ENCODE data around the gene UBA1. TPM values are rescaled to one million over a fixed set of nuclear protein-coding genes. Genes with fewer than 3 reads are reported as not detected.

UBA1 gene
- polyA plus RNA-seq, 1 donor: 162 TPM

DNA sequence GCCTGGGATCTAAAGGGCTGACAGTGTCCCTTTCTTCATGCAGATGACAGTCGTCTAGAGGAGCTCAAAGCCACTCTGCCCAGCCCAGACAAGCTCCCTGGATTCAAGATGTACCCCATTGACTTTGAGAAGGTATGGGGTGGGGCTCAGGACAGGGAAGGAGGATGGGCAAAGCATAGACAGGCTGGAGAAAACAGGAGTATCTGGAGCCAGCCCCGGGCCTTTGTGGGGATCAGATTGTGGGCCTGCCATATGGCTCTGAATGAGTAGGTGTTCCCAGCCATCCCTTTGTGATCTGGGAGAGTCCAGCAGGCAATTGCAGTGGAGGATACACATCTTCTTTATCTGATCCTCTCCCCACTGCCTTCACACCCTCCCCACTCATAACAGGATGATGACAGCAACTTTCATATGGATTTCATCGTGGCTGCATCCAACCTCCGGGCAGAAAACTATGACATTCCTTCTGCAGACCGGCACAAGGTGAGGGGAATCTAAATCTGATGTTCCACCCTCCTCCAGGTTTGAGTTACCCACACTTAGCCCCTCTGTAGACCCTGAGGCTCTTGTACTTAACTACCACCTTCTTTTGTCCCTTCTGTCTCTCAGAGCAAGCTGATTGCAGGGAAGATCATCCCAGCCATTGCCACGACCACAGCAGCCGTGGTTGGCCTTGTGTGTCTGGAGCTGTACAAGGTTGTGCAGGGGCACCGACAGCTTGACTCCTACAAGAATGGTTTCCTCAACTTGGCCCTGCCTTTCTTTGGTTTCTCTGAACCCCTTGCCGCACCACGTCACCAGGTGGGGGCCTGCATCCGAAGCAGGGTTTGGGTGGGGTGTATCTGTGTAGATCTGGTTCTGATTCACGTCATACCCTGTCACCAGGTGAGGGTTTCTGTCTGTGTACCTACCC lies 19.0 kb downstream of the UBA1 start:
- Histone ChIP-seq H3K36me3 (ENCODE audit: control insufficient read depth, insufficient read depth, low read length) (peaks cover 76% of the 10 kb centered on the region), H3K4me3 (ENCODE audit: low read length) (no peak overlapping the region)
- WGBS (ENCODE audit: insufficient coverage, low lambda C conversion rate): no CpG with 5 or more reads among the region's 12 CpGs

DNA sequence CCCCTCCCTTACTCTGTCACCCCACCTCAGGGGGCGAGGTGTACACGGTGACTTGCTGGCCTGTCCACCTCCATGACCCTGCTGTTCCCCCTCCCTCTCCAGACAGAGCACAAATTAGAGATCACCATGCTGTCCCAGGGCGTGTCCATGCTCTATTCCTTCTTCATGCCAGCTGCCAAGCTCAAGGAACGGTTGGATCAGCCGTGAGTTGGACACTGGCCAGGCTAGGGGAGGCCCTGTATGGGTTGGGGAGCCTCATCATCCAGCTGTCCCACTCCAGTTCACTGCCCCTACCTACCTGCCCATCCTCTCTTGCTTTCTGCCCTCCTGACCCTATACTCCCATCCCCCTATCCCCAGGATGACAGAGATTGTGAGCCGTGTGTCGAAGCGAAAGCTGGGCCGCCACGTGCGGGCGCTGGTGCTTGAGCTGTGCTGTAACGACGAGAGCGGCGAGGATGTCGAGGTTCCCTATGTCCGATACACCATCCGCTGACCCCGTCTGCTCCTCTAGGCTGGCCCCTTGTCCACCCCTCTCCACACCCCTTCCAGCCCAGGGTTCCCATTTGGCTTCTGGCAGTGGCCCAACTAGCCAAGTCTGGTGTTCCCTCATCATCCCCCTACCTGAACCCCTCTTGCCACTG lies 20.9 kb downstream of the UBA1 start:
- H3K4me1 ChIP-seq (ENCODE audit: control insufficient read depth, insufficient read depth, low read length): peaks cover 11% of the 10 kb centered on the region
- H3K4me3 ChIP-seq (ENCODE audit: low read length): no peak overlapping the region
- WGBS (ENCODE audit: insufficient coverage, low lambda C conversion rate): no CpG with 5 or more reads among the region's 20 CpGs
- no peak overlapping the region for H3K27ac ChIP-seq (ENCODE audit: low read length)
- no peaks in the 10 kb centered on the region for H3K9me3 ChIP-seq (ENCODE audit: control insufficient read depth, low read depth, low read length)
- H3K36me3 ChIP-seq (ENCODE audit: control insufficient read depth, insufficient read depth, low read length): peaks cover 63% of the 10 kb centered on the region
- H3K27me3 ChIP-seq (ENCODE audit: control insufficient read depth, insufficient read depth, low read length): no peaks in the 10 kb centered on the region
- DNase-seq: no peak

More for the DNA sequence above, 19.0 kb downstream of the UBA1 start:
- Histone ChIP-seq H3K27me3 (ENCODE audit: control insufficient read depth, insufficient read depth, low read length) (no peaks in the 10 kb centered on the region), H3K9me3 (ENCODE audit: control insufficient read depth, low read depth, low read length) (no peaks in the 10 kb centered on the region), H3K4me1 (ENCODE audit: control insufficient read depth, insufficient read depth, low read length) (peaks cover 11% of the 10 kb centered on the region), H3K27ac (ENCODE audit: low read length) (no peak overlapping the region)
- DNase-seq: no peak

DNA sequence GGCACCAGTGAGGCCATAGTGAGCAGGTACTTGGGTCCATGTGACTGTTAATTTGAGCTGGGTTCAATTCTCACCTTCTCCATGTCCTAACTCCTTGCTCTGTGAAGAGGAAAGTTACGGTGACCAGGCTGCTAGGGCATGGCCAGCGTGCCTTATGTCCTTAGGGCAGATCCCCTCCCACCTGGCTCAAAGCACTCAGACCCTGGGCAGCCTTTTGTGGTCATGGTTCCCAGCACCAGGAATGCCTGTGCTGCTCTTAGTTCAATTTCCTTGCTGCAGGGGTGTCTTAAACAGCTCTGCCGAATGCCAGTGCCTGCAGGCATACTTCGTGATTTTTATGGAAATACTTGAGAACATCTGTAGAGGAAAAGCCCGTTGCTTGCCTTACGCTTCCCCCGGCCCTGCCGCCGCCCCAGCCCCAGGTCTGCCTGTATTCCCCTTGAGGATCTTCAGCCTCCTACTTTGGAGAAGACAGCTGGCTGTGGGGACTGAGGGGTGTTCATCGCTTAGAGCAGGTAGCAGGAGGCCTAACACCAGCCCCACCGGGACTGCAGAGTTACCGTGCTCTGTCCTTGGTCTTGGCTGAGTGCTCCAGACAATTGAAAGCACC lies 21.8 kb downstream of the UBA1 start:
- no CpG with 5 or more reads among the region's 12 CpGs for WGBS (ENCODE audit: insufficient coverage, low lambda C conversion rate)
- no peak for DNase-seq
- no peak overlapping the region for H3K27ac ChIP-seq (ENCODE audit: low read length)

DNA sequence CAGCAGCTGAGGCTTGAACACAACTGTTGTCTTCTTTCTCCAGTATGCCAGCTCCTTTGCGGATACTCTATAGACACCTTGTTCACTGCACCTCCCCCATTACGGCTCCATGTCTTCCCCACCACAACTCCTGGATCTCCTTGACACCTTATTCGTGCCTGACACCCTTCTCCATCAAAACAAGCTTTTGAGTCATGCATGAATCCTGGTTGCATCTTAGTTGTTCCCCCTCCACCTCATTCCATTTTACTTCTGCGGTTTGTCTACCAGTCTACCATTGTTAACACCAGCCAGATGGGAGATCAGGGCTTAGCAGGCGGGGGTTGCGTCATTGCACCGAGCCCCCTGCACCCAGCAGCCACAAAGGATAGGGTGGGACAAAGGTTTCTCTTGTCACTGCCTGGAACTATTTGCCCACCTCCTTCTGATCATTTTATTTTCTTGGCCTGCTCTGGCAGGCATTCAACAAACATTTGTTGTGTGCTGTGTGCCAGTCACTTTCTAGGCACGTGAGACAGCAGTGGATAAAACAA lies 22.8 kb downstream of the UBA1 start:
- Histone ChIP-seq H3K27me3 (ENCODE audit: control insufficient read depth, insufficient read depth, low read length) (no peaks in the 10 kb centered on the region), H3K4me3 (ENCODE audit: low read length) (no peak overlapping the region), H3K4me1 (ENCODE audit: control insufficient read depth, insufficient read depth, low read length) (peaks cover 13% of the 10 kb centered on the region), H3K27ac (ENCODE audit: low read length) (peak overlapping the region; percentile 88), H3K9me3 (ENCODE audit: control insufficient read depth, low read depth, low read length) (no peaks in the 10 kb centered on the region), H3K36me3 (ENCODE audit: control insufficient read depth, insufficient read depth, low read length) (peaks cover 44% of the 10 kb centered on the region)
- DNase-seq: no peak
- WGBS (ENCODE audit: insufficient coverage, low lambda C conversion rate): no CpG with 5 or more reads among the region's 8 CpGs

More for the DNA sequence above, 21.8 kb downstream of the UBA1 start:
- Histone ChIP-seq H3K36me3 (ENCODE audit: control insufficient read depth, insufficient read depth, low read length) (peaks cover 55% of the 10 kb centered on the region), H3K4me3 (ENCODE audit: low read length) (no peak overlapping the region), H3K9me3 (ENCODE audit: control insufficient read depth, low read depth, low read length) (no peaks in the 10 kb centered on the region), H3K4me1 (ENCODE audit: control insufficient read depth, insufficient read depth, low read length) (peaks cover 11% of the 10 kb centered on the region), H3K27me3 (ENCODE audit: control insufficient read depth, insufficient read depth, low read length) (no peaks in the 10 kb centered on the region)

DNA sequence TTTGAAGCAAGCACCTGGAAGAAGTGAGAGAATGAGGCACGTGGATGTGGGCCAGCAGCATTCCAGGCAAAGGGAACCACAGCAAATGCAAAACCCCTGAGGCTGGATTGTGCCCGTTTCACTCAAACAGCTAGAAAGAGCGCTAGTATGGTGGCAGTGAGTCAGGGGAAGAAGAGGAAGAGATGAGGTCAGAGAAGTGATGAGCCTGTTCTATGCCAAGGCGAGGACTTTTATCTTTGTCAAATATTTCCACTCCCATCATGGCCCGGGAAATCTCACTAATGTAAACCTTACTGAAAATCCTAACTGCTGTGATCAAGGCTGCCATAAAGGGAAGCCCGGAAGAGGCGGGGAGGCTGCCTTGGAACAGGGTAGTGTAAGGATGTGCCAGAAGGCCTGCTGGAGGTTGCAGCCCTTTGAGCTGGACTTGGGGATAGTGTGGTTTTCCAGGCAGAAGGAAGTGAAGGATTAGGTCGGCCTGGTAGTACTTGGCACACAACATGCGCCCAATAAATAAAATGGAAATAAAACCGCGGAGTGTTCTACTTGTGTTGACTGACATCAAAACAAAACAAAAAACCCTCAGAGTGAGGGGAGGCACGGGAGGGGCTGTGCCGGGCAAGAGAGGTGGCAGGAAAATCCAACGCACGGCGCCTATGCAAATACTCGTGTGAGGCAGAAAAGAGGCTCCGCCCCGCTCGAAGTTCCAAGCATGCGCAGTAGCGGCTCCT lies 23.7 kb downstream of the UBA1 start:
- Histone ChIP-seq H3K4me3 (ENCODE audit: low read length) (peak overlapping the region; percentile 20), H3K27me3 (ENCODE audit: control insufficient read depth, insufficient read depth, low read length) (no peaks in the 10 kb centered on the region), H3K9me3 (ENCODE audit: control insufficient read depth, low read depth, low read length) (no peaks in the 10 kb centered on the region), H3K4me1 (ENCODE audit: control insufficient read depth, insufficient read depth, low read length) (peaks cover 13% of the 10 kb centered on the region), H3K27ac (ENCODE audit: low read length) (peak overlapping the region; percentile 88), H3K36me3 (ENCODE audit: control insufficient read depth, insufficient read depth, low read length) (peaks cover 38% of the 10 kb centered on the region)
- WGBS (ENCODE audit: insufficient coverage, low lambda C conversion rate): 0% methylated on average over 1 of the region's 22 CpGs
- peak in 1 of 2 donors; percentile 35 for DNase-seq

DNA sequence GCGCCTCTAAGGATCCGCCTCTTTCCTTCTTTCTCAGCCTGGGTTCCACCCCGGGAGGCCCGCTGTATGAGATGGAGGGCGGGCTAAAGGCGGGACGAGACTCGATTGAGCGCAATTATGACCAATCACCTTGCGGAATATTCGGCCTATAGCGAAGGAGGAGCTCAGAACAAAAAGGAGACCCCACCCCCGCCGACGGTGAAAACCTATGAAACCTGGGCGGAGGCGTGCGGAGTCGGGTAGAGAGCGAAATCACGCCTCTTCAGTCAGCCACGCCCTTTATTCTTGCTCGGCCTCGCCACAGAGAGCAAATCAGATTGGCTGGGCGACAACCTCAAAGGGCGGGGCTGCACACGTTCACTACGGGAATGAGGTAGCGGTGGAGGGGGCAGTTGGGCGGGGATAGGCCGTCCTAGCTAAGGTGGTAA lies 24.2 kb downstream of the UBA1 start:
- peak overlapping the region; percentile 98 for H3K27ac ChIP-seq (ENCODE audit: low read length)
- H3K4me1 ChIP-seq (ENCODE audit: control insufficient read depth, insufficient read depth, low read length): peaks cover 13% of the 10 kb centered on the region
- WGBS (ENCODE audit: insufficient coverage, low lambda C conversion rate): no CpG with 5 or more reads among the region's 31 CpGs
- peak overlapping the region; percentile 80 for H3K4me3 ChIP-seq (ENCODE audit: low read length)
- H3K9me3 ChIP-seq (ENCODE audit: control insufficient read depth, low read depth, low read length): no peaks in the 10 kb centered on the region
- peaks cover 33% of the 10 kb centered on the region for H3K36me3 ChIP-seq (ENCODE audit: control insufficient read depth, insufficient read depth, low read length)
- H3K27me3 ChIP-seq (ENCODE audit: control insufficient read depth, insufficient read depth, low read length): no peaks in the 10 kb centered on the region
- peak; percentile 98 to 99 for DNase-seq

DNA sequence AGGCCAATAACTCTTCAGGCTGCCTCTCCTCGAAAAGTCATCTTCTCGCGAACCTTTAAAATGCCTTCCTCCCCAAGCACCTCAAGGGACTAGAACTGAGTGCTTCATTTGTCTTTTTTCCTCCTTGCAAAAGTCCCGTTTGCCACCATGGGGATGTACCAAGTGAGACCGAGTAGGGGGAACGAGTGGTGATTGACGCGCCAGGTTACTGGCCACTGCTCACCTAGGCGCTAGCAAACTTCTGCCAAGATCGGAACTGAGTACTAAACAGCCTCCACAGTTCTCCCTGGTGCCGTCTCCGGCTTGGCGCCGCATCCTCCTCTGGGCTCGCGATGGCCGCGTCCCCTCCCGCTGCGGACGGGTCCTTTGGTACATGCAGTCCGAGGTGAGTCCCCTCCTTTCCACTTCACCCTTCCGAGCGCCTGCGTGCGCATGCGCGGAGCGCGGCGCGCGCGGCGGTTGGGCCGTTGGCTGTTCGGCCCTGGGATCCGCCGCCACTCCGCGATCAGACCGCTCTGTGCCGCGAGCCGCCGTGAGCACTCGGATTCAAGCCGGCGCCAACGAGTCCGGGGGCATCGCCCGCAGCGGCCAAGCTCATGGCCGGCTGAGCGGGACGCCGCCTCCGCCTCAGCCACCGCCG lies 24.8 kb downstream of the UBA1 start, which contains the start of gene CDK16:
Gene CDK16, plus strand, starts transcription at position 402 of the 640 bp plus-strand sequence. CDS start 4,877 bp downstream, outside the sequence.
- no peaks in the 10 kb centered on the region for H3K9me3 ChIP-seq (ENCODE audit: control insufficient read depth, low read depth, low read length)
- H3K27ac ChIP-seq (ENCODE audit: low read length): peak within 1 kb of the TSS; percentile 98
- peaks cover 35% of the 10 kb centered on the region for H3K36me3 ChIP-seq (ENCODE audit: control insufficient read depth, insufficient read depth, low read length)
- H3K27me3 ChIP-seq (ENCODE audit: control insufficient read depth, insufficient read depth, low read length): no peaks in the 10 kb centered on the region
- DNase-seq: peak in 1 of 2 donors; percentile 91
- peak within 1 kb of the TSS; percentile 80 for H3K4me3 ChIP-seq (ENCODE audit: low read length)
- no CpG with 5 or more reads among the region's 61 CpGs for WGBS (ENCODE audit: insufficient coverage, low lambda C conversion rate)
- peaks cover 13% of the 10 kb centered on the region for H3K4me1 ChIP-seq (ENCODE audit: control insufficient read depth, insufficient read depth, low read length)

DNA sequence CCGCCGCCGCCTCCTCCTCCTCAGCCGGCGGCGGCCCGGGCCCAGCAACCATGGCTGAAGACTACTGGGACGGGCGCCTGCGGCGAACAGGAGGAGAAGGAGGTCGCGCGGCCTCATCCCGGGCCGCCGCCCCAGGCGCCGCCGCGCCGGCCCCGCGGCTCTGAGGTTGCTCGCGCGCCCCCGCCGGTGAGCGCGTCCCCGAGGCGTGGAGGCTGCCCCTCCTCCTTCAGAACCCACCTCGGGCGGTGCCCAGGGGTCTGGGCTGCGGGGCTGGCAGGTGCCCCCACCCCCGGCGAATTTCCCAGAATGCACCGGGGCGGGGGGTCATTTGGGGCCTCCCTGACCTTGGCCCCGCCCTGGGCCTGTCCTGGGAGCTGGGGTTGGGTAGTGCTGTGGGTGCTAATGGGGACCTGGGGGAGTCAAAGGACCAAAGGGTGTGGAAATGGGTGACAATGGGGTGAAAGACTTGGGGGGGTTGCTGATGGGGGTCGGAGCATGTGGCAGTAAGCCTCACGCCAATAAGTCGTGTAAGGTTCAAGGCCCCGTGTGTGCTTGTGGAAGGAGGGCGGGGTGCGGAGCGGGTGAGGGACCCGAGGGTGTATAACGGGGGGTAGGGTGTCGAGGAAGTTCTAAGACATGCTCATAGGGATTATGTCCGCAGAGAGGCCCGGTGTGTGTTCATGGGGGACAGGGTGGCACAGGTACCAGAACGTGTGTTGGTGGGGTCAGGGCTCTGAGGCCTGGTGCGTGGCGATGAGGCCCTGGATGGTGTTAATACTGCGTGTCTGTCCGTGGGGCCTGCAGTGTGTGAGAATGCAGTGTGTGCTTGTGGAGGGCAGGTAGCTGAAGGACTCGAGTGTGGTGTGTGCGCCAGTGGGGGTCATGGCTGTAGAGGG lies 25.5 kb downstream of the UBA1 start:
- H3K4me3 ChIP-seq (ENCODE audit: low read length): peak overlapping the region; percentile 80
- peak; percentile 24 to 44 for DNase-seq
- WGBS (ENCODE audit: insufficient coverage, low lambda C conversion rate): no CpG with 5 or more reads among the region's 60 CpGs
- H3K36me3 ChIP-seq (ENCODE audit: control insufficient read depth, insufficient read depth, low read length): peaks cover 37% of the 10 kb centered on the region
- H3K27ac ChIP-seq (ENCODE audit: low read length): peak overlapping the region; percentile 98
- no peaks in the 10 kb centered on the region for H3K9me3 ChIP-seq (ENCODE audit: control insufficient read depth, low read depth, low read length)
- H3K27me3 ChIP-seq (ENCODE audit: control insufficient read depth, insufficient read depth, low read length): no peaks in the 10 kb centered on the region
- H3K4me1 ChIP-seq (ENCODE audit: control insufficient read depth, insufficient read depth, low read length): peaks cover 13% of the 10 kb centered on the region

- Histone ChIP-seq H3K9me3 (ENCODE audit: control insufficient read depth, low read depth, low read length) (no peaks in the 10 kb centered on the region), H3K4me1 (ENCODE audit: control insufficient read depth, insufficient read depth, low read length) (peaks cover 8% of the 10 kb centered on the region), H3K27ac (ENCODE audit: low read length) (no peak overlapping the region), H3K27me3 (ENCODE audit: control insufficient read depth, insufficient read depth, low read length) (no peaks in the 10 kb centered on the region), H3K36me3 (ENCODE audit: control insufficient read depth, insufficient read depth, low read length) (peaks cover 40% of the 10 kb centered on the region), H3K4me3 (ENCODE audit: low read length) (no peak overlapping the region)
- no CpG with 5 or more reads among the region's 4 CpGs for WGBS (ENCODE audit: insufficient coverage, low lambda C conversion rate)
- DNase-seq: no peak
Measured at GRCh38 chrX:47221756-47222155, 28.1 kb downstream of the UBA1 start.
